Measurements from ENCODE around the gene PIP4K2A.

- TF ChIP-seq CTCF (IDR thresholded peaks at IDR 0.05): no peak
- TF ChIP-seq POLR2A (IDR thresholded peaks at IDR 0.05): no peak
- no peak for TF ChIP-seq POLR2AphosphoS5 (IDR thresholded peaks at IDR 0.05)
- no peak for TF ChIP-seq EP300 (IDR thresholded peaks at IDR 0.05)
Measured at GRCh38 chr10:22561909-22562308, 152.5 kb downstream of the PIP4K2A start.

Data from suprapubic skin (tissue), 4 donors.